A549 (cell line): ENCODE data around the gene GPBP1L1. TPM values are rescaled to one million over a fixed set of nuclear protein-coding genes. Genes with fewer than 3 reads are reported as not detected.
"Not testable (repeated sequence)": the region's sequence is repeated elsewhere in the genome, so short reads cannot be mapped to it uniquely, and the experiment has no call there.

ENCODE experiments used
- ATAC-seq, 2 experiments: fragments of 200-7000 bp in 1 of 2; fragments of >200 bp in 1 of 2; cut with Nextera tagmentation in 1 of 2; cut with Tn5 transposase in 1 of 2; 3 replicates each; pipeline versions ENCODE4 v1.8.0 to v1.9.1; 2018 to 2020; ENCODE audit warnings: mild to moderate bottlenecking in 1 of 2, moderate library complexity in 1 of 2
- CTCF ChIA-PET: fragments of 300-600 bp; sonication (Branson Sonifier 250); formaldehyde crosslinking; extraction: SDS; loops from one replicate; lab custom pipeline; 2021; ENCODE audit warnings: antibody characterized with exemption, inconsistent platforms; lab: Yijun Ruan, JAX
- POLR2A ChIA-PET: fragments of 350-600 bp; formaldehyde crosslinking; extraction: SDS; loops from one replicate; lab custom pipeline; 2021; ENCODE audit warnings: antibody characterized with exemption, inconsistent platforms; lab: Yijun Ruan, JAX
- DNase-seq, 2 experiments: peaks; one replicate each; pipeline versions ENCODE4 v3.0.0 to v3.0.0-alpha.2; 2011 to 2016; ENCODE audit warnings: low read depth in 1 of 2, low spot score in 1 of 2
- FAIRE-seq: peaks from 2 replicates; lab custom pipeline; 2011; peaks lifted over from hg19 to GRCh38; lab: Jason Lieb, UNC
- H3K27ac ChIP-seq, 2 experiments: fragments of >200 bp; sonication (Bioruptor Twin); formaldehyde crosslinking; 3 replicates each; pipeline ENCODE4 v1.5.1; 2016 to 2017
- H3K4me1 ChIP-seq: fragments of >200 bp; sonication (Bioruptor Twin); formaldehyde crosslinking; 3 replicates; pipeline ENCODE4 v1.6.1; 2016
- H3K4me2 ChIP-seq: fragments of >200 bp; sonication (Bioruptor Twin); formaldehyde crosslinking; 3 replicates; pipeline ENCODE4 v1.6.1; 2016
- H3K4me3 ChIP-seq: fragments of >200 bp; sonication (Bioruptor Twin); formaldehyde crosslinking; 3 replicates; pipeline ENCODE4 v1.5.1; 2016
- H3K9me3 ChIP-seq: fragments of >200 bp; sonication (Bioruptor Twin); formaldehyde crosslinking; 3 replicates; pipeline ENCODE4 v1.6.1; 2016
- BHLHE40 ChIP-seq: IDR thresholded peaks from 2 replicates; pipeline ENCODE4 v1.6.1; 2012; ENCODE audit warnings: low read depth, low read length, inconsistent platforms
- CBX8 ChIP-seq: fragments of 200-600 bp; sonication (generic); IDR thresholded peaks from 2 replicates; pipeline ENCODE4 v1.6.1; 2016
- CEBPB ChIP-seq, 2 experiments: fragments of >200 bp in 1 of 2; sonication (Bioruptor Twin) in 1 of 2; formaldehyde crosslinking in 1 of 2; IDR thresholded peaks; 2 replicates each; pipeline ENCODE4 v1.6.1; 2012 to 2016
- CHD2 ChIP-seq: fragments of 150-350 bp; IDR thresholded peaks from 2 replicates; pipeline ENCODE4 v1.6.1; 2014; ENCODE audit warnings: low read length; ENCODE audit not compliant: partially characterized antibody
- EHF ChIP-seq: fragments of 250-450 bp; sonication (Bioruptor Pico); IDR thresholded peaks from 2 replicates; pipeline ENCODE4 v1.5.0; 2020; ENCODE audit warnings: mild to moderate bottlenecking
- EHMT2 ChIP-seq: fragments of 200-600 bp; sonication (generic); IDR thresholded peaks from 2 replicates; pipeline ENCODE4 v1.6.1; 2016; ENCODE audit warnings: antibody characterized with exemption, low read depth, mild to moderate bottlenecking, moderate library complexity
- EP300 ChIP-seq, 2 experiments: fragments of >200 bp; sonication (Bioruptor Twin); formaldehyde crosslinking; IDR thresholded peaks; 2 replicates in 1 of 2; 3 replicates in 1 of 2; pipeline ENCODE4 v1.6.1; 2016 to 2017
- ESRRA ChIP-seq: fragments of 150-350 bp; IDR thresholded peaks from 2 replicates; pipeline ENCODE4 v1.6.1; 2014; ENCODE audit warnings: mild to moderate bottlenecking, low read length, borderline replicate concordance
- FOSB ChIP-seq: fragments of 250-450 bp; sonication (Bioruptor Pico); IDR thresholded peaks from 2 replicates; pipeline ENCODE4 v1.5.0; 2020; ENCODE audit warnings: mild to moderate bottlenecking, moderate library complexity
- GATA3 ChIP-seq: IDR thresholded peaks from 2 replicates; pipeline ENCODE4 v1.6.1; 2012; ENCODE audit warnings: borderline replicate concordance
- JUNB ChIP-seq: fragments of >200 bp; sonication (Bioruptor Twin); formaldehyde crosslinking; IDR thresholded peaks from 2 replicates; pipeline ENCODE4 v1.6.1; 2016
- MAFK ChIP-seq: fragments of 450-650 bp; IDR thresholded peaks from 2 replicates; pipeline ENCODE4 v1.6.1; 2014; ENCODE audit not compliant: partially characterized antibody
- MAZ ChIP-seq: fragments of 150-350 bp; IDR thresholded peaks from 2 replicates; pipeline ENCODE4 v1.6.1; 2014; ENCODE audit warnings: antibody characterized with exemption, low read depth, low read length, borderline replicate concordance
- PBX3 ChIP-seq: IDR thresholded peaks from 2 replicates; pipeline ENCODE4 v1.6.1; 2012
- POLR2A ChIP-seq: IDR thresholded peaks from 2 replicates; pipeline ENCODE4 v1.6.1; 2012; ENCODE audit warnings: mild to moderate bottlenecking, low read length
- RCOR1 ChIP-seq: fragments of 150-350 bp; IDR thresholded peaks from 2 replicates; pipeline ENCODE4 v1.6.1; 2014; ENCODE audit warnings: antibody characterized with exemption, low read length, low read depth
- ZNF302 ChIP-seq: fragments of 250-450 bp; sonication (Bioruptor Pico); IDR thresholded peaks from 2 replicates; pipeline ENCODE4 v1.9.0; 2021; ENCODE audit warnings: inconsistent platforms, mild to moderate bottlenecking, moderate library complexity
- WGBS: methylation state at CpG from one replicate; pipeline ENCODE4 v1.1.6; 2017; ENCODE audit errors: missing lambda C conversion rate; 5-methylcytosine and 5-hydroxymethylcytosine counted together
- polyA plus RNA-seq, 4 experiments: library from polyadenylated mRNA; depleted of rRNA in 3 of 4; stranded (reverse); fragments of >200 nt; fragmentation: RNase III in 1 of 4; extraction: RNeasy Plus Mini Kit Qiagen cat#74134 plus additional on column Dnase treatment in 1 of 4; gene quantifications; 2 replicates in 3 of 4; 3 replicates in 1 of 4; pipeline ENCODE4 v1.2.3, GENCODE V29; 2011 to 2017
- TF ChIP-seq, protein P1 (sequence below): fragments of >200 bp; sonication (Bioruptor Twin); formaldehyde crosslinking; IDR thresholded peaks from 2 replicates; pipeline ENCODE4 v1.6.1; 2016
- TF ChIP-seq, protein P2 (sequence below): fragments of >200 bp; sonication (Bioruptor Twin); formaldehyde crosslinking; IDR thresholded peaks from 3 replicates; pipeline ENCODE4 v1.6.1; 2016

Gene GPBP1L1
- polyA plus RNA-seq, 2 of the 4 experiments (the other 2 are of a cell fraction): 50.9 to 74.0 TPM

GRCh38 chr1:45730075-45730779, 43.9 kb upstream of the GPBP1L1 start:
- CTCF ChIA-PET: no interaction called here

DNA sequence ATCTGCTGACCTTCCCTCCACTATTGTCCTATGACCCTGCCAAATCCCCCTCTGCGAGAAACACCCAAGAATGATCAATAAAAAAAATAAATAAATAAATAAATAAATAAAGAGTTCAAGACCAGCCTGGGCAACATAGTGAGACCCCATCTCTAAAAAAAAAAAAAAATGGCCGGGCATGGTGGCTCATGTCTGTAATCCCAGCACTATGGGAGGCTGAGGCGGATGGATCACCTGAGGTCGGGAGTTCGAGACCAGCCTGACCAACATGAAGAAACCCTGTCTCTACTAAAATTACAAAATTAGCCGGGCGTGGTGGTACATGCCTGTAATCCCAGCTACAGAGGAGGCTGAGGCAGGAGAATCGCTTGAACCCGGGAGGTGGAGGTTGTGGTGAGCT, 39.7 kb upstream of the GPBP1L1 start:
- FAIRE-seq, H3K4me1 ChIP-seq, H3K27ac ChIP-seq, ATAC-seq, H3K4me3 ChIP-seq, H3K4me2 ChIP-seq, H3K9me3 ChIP-seq, DNase-seq, CTCF ChIA-PET, POLR2A ChIA-PET: not testable (repeated sequence)
- WGBS: 93% methylated on average over 8 of the region's 9 CpGs

More at GRCh38 chr1:45730075-45730779, 43.9 kb upstream of the GPBP1L1 start:
- Histone ChIP-seq H3K9me3 (no peaks in the 10 kb centered on the region), H3K4me2 (no peak overlapping the region), H3K4me3 (no peak overlapping the region), H3K4me1 (no peaks in the 10 kb centered on the region), H3K27ac (no peak overlapping the region)
- 69% methylated on average over 3 of the region's 3 CpGs for WGBS
- DNase-seq (no peak), ATAC-seq (no peak), FAIRE-seq (no peak)
- POLR2A ChIA-PET: interaction anchor here (0.7 kb wide), 1 partner anchor 11 kb away, joined by 3 read pairs; no protein-coding TSS in a partner anchor
- TF ChIP-seq FOSB (CRISPR knock-in tag) (no peak), CBX8 (no peak), BHLHE40 (no peak), JUNB (no peak)

DNA sequence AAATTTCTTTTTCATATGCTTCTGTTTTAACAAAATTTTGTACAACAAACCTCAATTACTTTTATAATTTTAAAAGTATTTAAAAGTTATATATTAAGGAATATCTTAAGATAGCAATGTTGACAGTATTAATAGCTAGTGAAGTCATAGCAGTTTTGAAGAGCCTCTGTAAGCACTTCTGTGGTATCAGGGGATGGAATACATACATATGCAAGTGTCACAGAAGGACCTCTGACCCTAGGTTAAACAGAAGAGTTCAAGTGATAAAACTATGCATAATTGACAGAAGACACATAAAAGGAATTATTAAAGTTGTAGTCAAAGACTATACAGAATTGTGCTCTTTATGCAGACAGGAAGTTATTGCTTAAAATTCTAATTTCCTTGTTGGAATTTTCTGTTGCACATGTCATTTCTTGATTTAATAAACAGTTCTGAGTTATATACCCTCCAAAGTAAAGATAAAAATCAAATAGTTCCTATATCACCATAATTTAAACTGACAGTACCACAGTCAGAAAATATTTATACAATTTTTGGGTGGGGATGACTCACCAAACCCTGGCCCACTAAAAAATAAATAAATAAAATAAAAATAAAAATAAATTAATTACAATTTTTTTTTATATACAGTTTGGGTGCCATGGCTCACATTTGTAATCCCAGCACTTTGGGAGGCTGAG, 37.1 kb upstream of the GPBP1L1 start:
- H3K27ac ChIP-seq: no peak overlapping the region
- ChIA-PET POLR2A (no interaction called here), CTCF (interaction anchor here (0.6 kb wide), 1 partner anchor 11 kb away, joined by 3 read pairs; no protein-coding TSS in a partner anchor)
- no peak for TF ChIP-seq GATA3
- no peaks in the 10 kb centered on the region for H3K9me3 ChIP-seq
- DNase-seq (no peak), ATAC-seq (no peak), FAIRE-seq (no peak)
- H3K4me3 ChIP-seq: no peak overlapping the region
- no peaks in the 10 kb centered on the region; the same call in 2 of the 3 replicates for H3K4me1 ChIP-seq
- no peak overlapping the region for H3K4me2 ChIP-seq

- Histone ChIP-seq H3K4me2 (no peak overlapping the region), H3K27ac (no peak overlapping the region), H3K4me3 (no peak overlapping the region), H3K4me1 (no peaks in the 10 kb centered on the region; the same call in 2 of the 3 replicates), H3K9me3 (no peaks in the 10 kb centered on the region)
- TF ChIP-seq EP300 (IDR thresholded peaks at IDR 0.05) (no peak), RCOR1 (no peak), CEBPB (IDR thresholded peaks at IDR 0.05) (no peak), PBX3 (no peak)
- CTCF ChIA-PET: no interaction called here
- POLR2A ChIA-PET: no interaction called here
- ATAC-seq: no peak
- 97% methylated on average over 3 of the region's 3 CpGs for WGBS
- DNase-seq: no peak
- FAIRE-seq: no peak
Measured at GRCh38 chr1:45722809-45723208, 36.5 kb upstream of the GPBP1L1 start.

DNA sequence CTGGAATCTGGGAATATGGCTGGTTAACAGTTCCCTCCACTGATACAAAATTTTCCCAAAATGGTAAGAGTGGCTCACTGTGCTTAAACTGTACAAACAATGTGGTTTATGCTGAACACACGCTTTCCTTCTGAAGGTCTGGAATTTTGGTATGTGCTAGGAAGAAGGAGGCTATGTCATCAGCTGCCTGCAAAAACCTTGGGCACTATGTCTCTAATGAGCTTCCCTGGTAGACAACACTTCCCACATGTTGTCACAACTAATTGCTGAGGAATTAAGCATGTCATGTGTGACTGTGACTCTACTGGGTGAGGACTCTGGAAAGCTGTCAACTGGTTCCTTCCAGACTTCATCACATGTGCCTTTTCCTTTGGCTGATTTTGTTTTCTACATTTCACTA, 34.9 kb upstream of the GPBP1L1 start:
- WGBS: 100% methylated on average over 1 of the region's 1 CpG
- Histone ChIP-seq H3K9me3 (no peaks in the 10 kb centered on the region), H3K4me1 (no peaks in the 10 kb centered on the region; the same call in 2 of the 3 replicates), H3K27ac (no peak overlapping the region), H3K4me3 (no peak overlapping the region), H3K4me2 (no peak overlapping the region)
- no peak for TF ChIP-seq ESRRA
- ATAC-seq (no peak), DNase-seq (no peak), FAIRE-seq (no peak)
- ChIA-PET POLR2A (no interaction called here), CTCF (no interaction called here)

DNA sequence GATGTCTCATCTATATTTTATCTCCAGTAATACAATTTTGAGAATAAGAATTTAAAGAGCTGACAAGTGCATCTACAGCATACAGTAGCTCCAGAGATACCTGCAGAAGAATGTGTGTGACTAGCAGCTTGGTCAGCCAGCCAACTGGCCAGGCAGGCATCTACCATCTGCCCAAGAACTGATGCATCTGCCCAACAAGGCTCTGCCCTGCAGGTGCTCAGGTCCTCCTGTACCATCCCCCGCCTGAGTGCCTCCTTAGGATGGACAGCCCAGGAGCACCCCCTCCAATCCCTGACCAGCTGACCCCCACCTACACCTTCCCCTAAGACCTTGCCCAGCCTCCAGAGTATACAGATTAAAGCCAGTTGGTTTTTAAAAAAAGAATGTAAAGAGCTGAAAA, 32.0 kb upstream of the GPBP1L1 start:
- POLR2A ChIA-PET: interaction anchor here (0.6 kb wide), 1 partner anchor 12 kb away, joined by 3 read pairs; no protein-coding TSS in a partner anchor
- H3K4me1 ChIP-seq: no peaks in the 10 kb centered on the region; the same call in 2 of the 3 replicates
- CTCF ChIA-PET: interaction anchor here (0.9 kb wide), 1 partner anchor 28 kb away, joined by 3 read pairs; no protein-coding TSS in a partner anchor
- H3K4me2 ChIP-seq: no peak overlapping the region
- no peak overlapping the region for H3K27ac ChIP-seq
- no peaks in the 10 kb centered on the region for H3K9me3 ChIP-seq
- FAIRE-seq: no peak
- no peak for ATAC-seq
- whole genome bisulfite sequencing: 100% methylated on average over 1 of the region's 1 CpG
- no peak for DNase-seq
- H3K4me3 ChIP-seq: no peak overlapping the region
- TF ChIP-seq MAFK (no peak), EHMT2 (no peak), POLR2A (no peak), CHD2 (no peak), PBX3 (no peak), EP300 (IDR thresholded peaks at IDR 0.05) (no peak), ZNF302 (CRISPR knock-in tag) (no peak), CBX8 (no peak), MAZ (no peak), EHF (no peak)
- TF ChIP-seq, protein P1, sequence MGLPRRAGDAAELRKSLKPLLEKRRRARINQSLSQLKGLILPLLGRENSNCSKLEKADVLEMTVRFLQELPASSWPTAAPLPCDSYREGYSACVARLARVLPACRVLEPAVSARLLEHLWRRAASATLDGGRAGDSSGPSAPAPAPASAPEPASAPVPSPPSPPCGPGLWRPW: no peak
- TF ChIP-seq, protein P2, sequence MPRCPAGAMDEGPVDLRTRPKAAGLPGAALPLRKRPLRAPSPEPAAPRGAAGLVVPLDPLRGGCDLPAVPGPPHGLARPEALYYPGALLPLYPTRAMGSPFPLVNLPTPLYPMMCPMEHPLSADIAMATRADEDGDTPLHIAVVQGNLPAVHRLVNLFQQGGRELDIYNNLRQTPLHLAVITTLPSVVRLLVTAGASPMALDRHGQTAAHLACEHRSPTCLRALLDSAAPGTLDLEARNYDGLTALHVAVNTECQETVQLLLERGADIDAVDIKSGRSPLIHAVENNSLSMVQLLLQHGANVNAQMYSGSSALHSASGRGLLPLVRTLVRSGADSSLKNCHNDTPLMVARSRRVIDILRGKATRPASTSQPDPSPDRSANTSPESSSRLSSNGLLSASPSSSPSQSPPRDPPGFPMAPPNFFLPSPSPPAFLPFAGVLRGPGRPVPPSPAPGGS: no peak
